GM10266 (cell line): ENCODE results near the gene KRTAP9-2.
"Not testable (repeated sequence)": the region's sequence is repeated elsewhere in the genome, so short reads cannot be mapped to it uniquely, and the experiment has no call there.

Source experiments
- DNase-seq: peaks from one replicate; pipeline ENCODE4 v3.0.0; 2012; ENCODE audit errors: extremely low spot score
- CTCF ChIP-seq: IDR thresholded peaks from 2 replicates; pipeline ENCODE4 v1.5.1; 2012; ENCODE audit warnings: mild to moderate bottlenecking, low read depth; ENCODE audit not compliant: control insufficient read depth, insufficient read depth; ENCODE audit errors: missing control alignments

Gene KRTAP9-2

GRCh38 chr17:41226598-41227095 is at the start of gene KRTAP9-2:
Gene KRTAP9-2 (plus strand): TSS chr17:41226648. CDS start chr17:41226655, 7 bp downstream.
- DNase-seq: not testable (repeated sequence)

- TF ChIP-seq CTCF: no peak
Measured at GRCh38 chr17:41176744-41177387, 49.6 kb upstream of the KRTAP9-2 start.

GRCh38 chr17:41177727-41178271 is 48.6 kb upstream of the KRTAP9-2 start, which contains the start of gene KRTAP4-2:
Gene KRTAP4-2 (minus strand): TSS chr17:41178221. CDS start chr17:41178164, 57 bp downstream.
- no peak for DNase-seq
- no peak for TF ChIP-seq CTCF

More at GRCh38 chr17:41176744-41177387, 49.6 kb upstream of the KRTAP9-2 start:
- no peak for DNase-seq

GRCh38 chr17:41178341-41178740 is 48.1 kb upstream of the KRTAP9-2 start:
- DNase-seq: no peak
- no peak for TF ChIP-seq CTCF

- no peak for TF ChIP-seq CTCF
- no peak for DNase-seq
Measured at GRCh38 chr17:41178843-41179616, 47.4 kb upstream of the KRTAP9-2 start.

GRCh38 chr17:41184480-41184961 is 41.9 kb upstream of the KRTAP9-2 start, which contains the start of gene KRTAP4-1:
Gene KRTAP4-1 (minus strand): TSS chr17:41184911. CDS start chr17:41184854, 57 bp downstream.
- TF ChIP-seq CTCF: no peak

GRCh38 chr17:41185001-41185400 is 41.4 kb upstream of the KRTAP9-2 start:
- DNase-seq: no peak
- no peak for TF ChIP-seq CTCF

More at GRCh38 chr17:41184480-41184961, 41.9 kb upstream of the KRTAP9-2 start, which contains the start of gene KRTAP4-1:
- DNase-seq: no peak
